NB4 (cell line): ENCODE results near the gene UHRF1.
A peak's percentile ranks its signal among the peaks of the same experiment; 100 is the strongest.

Experiments used
- DNase-seq: peaks from one replicate; pipeline ENCODE4 v3.0.0; 2010; ENCODE audit warnings: low read depth
- H3K4me3 ChIP-seq: one replicate; pipeline ENCODE4 v1.5.1; 2011; ENCODE audit warnings: mild to moderate bottlenecking, low read depth, low read length, moderate library complexity
- MAX ChIP-seq: IDR thresholded peaks from 2 replicates; pipeline ENCODE4 v1.6.1; 2011; ENCODE audit warnings: low read depth, low read length
- MYC ChIP-seq: IDR thresholded peaks from 2 replicates; pipeline ENCODE4 v1.6.1; 2011; ENCODE audit warnings: low read depth, low read length
- POLR2A ChIP-seq: IDR thresholded peaks from 2 replicates; pipeline ENCODE4 v1.6.1; 2011; ENCODE audit warnings: mild to moderate bottlenecking; ENCODE audit not compliant: insufficient read length; ENCODE audit errors: extremely low read depth
- TF ChIP-seq, protein P1 (sequence below): IDR thresholded peaks from one replicate; pipeline ENCODE4 v1.5.1; 2012; ENCODE audit warnings: low read depth, low read length

Gene UHRF1

DNA sequence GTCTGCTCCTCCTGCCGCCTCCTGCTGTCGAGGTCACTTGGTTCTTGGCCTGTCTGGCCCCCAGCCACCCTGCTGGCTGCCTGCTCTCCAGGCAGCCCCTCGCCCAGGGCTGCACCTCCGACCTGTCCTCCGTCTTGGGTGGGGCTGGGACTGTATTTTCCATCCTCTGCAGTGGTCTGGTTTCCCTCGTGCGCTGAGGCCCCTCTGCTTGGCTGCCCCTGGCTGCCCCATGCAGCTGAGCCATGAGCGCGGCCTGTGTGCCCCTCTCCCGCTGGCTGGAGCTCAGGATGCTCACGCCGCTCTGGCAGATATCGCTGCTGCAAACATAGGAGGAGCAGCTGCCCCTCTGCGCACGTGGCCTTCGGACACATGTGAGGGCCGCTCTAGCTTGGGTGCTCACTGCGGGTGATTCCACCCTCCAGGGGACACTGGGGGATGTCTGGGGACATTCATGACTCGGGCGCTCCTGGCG lies 14.0 kb downstream of the UHRF1 start:
- no peak for DNase-seq
- TF ChIP-seq MAX, result no peak
- TF ChIP-seq, protein P1, sequence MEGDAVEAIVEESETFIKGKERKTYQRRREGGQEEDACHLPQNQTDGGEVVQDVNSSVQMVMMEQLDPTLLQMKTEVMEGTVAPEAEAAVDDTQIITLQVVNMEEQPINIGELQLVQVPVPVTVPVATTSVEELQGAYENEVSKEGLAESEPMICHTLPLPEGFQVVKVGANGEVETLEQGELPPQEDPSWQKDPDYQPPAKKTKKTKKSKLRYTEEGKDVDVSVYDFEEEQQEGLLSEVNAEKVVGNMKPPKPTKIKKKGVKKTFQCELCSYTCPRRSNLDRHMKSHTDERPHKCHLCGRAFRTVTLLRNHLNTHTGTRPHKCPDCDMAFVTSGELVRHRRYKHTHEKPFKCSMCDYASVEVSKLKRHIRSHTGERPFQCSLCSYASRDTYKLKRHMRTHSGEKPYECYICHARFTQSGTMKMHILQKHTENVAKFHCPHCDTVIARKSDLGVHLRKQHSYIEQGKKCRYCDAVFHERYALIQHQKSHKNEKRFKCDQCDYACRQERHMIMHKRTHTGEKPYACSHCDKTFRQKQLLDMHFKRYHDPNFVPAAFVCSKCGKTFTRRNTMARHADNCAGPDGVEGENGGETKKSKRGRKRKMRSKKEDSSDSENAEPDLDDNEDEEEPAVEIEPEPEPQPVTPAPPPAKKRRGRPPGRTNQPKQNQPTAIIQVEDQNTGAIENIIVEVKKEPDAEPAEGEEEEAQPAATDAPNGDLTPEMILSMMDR, result no peak
- TF ChIP-seq MYC, result no peak
- TF ChIP-seq POLR2A, result no peak
- no peak overlapping the region for H3K4me3 ChIP-seq

DNA sequence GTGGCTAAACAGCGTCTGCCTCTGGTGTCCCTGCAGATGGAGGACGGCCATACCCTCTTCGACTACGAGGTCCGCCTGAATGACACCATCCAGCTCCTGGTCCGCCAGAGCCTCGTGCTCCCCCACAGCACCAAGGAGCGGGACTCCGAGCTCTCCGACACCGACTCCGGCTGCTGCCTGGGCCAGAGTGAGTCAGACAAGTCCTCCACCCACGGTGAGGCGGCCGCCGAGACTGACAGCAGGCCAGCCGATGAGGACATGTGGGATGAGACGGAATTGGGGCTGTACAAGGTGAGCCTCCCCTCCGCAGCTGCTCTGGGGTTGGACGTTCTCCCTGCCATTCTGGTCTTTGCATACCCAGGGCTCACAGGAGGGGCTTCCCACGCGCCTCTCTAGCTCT lies 19.9 kb downstream of the UHRF1 start:
- DNase-seq, result no peak
- no peak for TF ChIP-seq MAX
- TF ChIP-seq MYC, result no peak
- TF ChIP-seq, protein P1, result no peak
- TF ChIP-seq POLR2A, result no peak
- no peak overlapping the region for H3K4me3 ChIP-seq

DNA sequence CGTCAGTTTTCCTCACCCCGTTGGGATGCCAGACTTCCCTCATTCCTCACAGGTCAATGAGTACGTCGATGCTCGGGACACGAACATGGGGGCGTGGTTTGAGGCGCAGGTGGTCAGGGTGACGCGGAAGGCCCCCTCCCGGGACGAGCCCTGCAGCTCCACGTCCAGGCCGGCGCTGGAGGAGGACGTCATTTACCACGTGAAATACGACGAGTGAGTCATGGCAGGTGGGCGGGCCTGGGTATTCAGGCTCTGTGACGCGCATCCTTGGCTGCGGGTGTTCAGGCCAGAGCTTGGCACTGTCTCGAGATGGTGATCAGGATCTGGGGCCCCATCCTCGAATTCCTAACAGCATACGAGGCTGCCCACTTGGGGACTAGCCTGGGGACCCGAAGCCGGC lies 21.4 kb downstream of the UHRF1 start:
- no peak for DNase-seq
- TF ChIP-seq MYC (no peak), POLR2A (no peak), MAX (no peak)
- TF ChIP-seq, protein P1, result no peak
- no peak overlapping the region for H3K4me3 ChIP-seq

GRCh38 chr19:4932711-4933110 lies 23.4 kb downstream of the UHRF1 start:
- no peak overlapping the region for H3K4me3 ChIP-seq
- TF ChIP-seq MAX (no peak), MYC (no peak), POLR2A (no peak)
- TF ChIP-seq, protein P1, result no peak
- DNase-seq, result no peak

GRCh38 chr19:4933528-4933927 lies 24.2 kb downstream of the UHRF1 start:
- peak; percentile 64 for DNase-seq
- TF ChIP-seq, protein P1, result no peak
- no peak for TF ChIP-seq MYC
- TF ChIP-seq MAX, result no peak
- no peak for TF ChIP-seq POLR2A
- no peak overlapping the region for H3K4me3 ChIP-seq
